Stimulated activated effector memory CD8-positive, alpha-beta T cell treated with anti-CD3 and anti-CD28 coated beads, Interleukin-12 subunit alpha, Interleukin-12 subunit beta, amount 100 ng/mL, for 72 hours (primary cell): Measurements from ENCODE around the gene CA14.

Experiments used
- ATAC-seq: fragments of 150-1000 bp; cut with Tn5 transposase; 2 replicates; pipeline ENCODE4 v1.10.0; 2021
- DNase-seq, 2 donors: peaks; one replicate each; pipeline ENCODE4 v3.0.0; 2021 to 2022; ENCODE audit warnings: low spot score in 2 of 2
- H3K27ac Mint-ChIP-seq: one replicate; pipeline ENCODE4 v1.8.0; 2022; ENCODE audit warnings: mild to moderate bottlenecking, mixed read lengths
- H3K36me3 Mint-ChIP-seq: one replicate; pipeline ENCODE4 v1.8.0; 2022; ENCODE audit warnings: mild to moderate bottlenecking, mixed read lengths
- H3K4me1 Mint-ChIP-seq: one replicate; pipeline ENCODE4 v1.8.0; 2022; ENCODE audit warnings: mixed read lengths
- H3K4me3 Mint-ChIP-seq: one replicate; pipeline ENCODE4 v1.8.0; 2022; ENCODE audit warnings: mild to moderate bottlenecking, mixed read lengths
- H3K9me3 Mint-ChIP-seq: one replicate; pipeline ENCODE4 v1.8.0; 2022; ENCODE audit warnings: mixed read lengths

CA14 gene

GRCh38 chr1:150261367-150261766 lies 3.8 kb downstream of the CA14 start:
- H3K4me1 Mint-ChIP-seq, result peaks cover under 1% of the 10 kb centered on the region
- H3K27ac Mint-ChIP-seq, result no peak overlapping the region
- ATAC-seq (no peak), DNase-seq (no peak)
- peaks cover 26% of the 10 kb centered on the region for H3K36me3 Mint-ChIP-seq
- no peak overlapping the region for H3K4me3 Mint-ChIP-seq
- no peaks in the 10 kb centered on the region for H3K9me3 Mint-ChIP-seq

GRCh38 chr1:150262388-150263320 lies 5.1 kb downstream of the CA14 start:
- H3K9me3 Mint-ChIP-seq, result no peaks in the 10 kb centered on the region
- no peak overlapping the region for H3K4me3 Mint-ChIP-seq
- peaks cover 38% of the 10 kb centered on the region for H3K36me3 Mint-ChIP-seq
- no peak overlapping the region for H3K27ac Mint-ChIP-seq
- DNase-seq, result no peak
- no peak for ATAC-seq
- peaks cover 11% of the 10 kb centered on the region for H3K4me1 Mint-ChIP-seq

- Mint-ChIP-seq H3K4me1 (peaks cover 20% of the 10 kb centered on the region), H3K9me3 (no peaks in the 10 kb centered on the region), H3K4me3 (no peak overlapping the region), H3K36me3 (peaks cover 47% of the 10 kb centered on the region), H3K27ac (no peak overlapping the region)
- DNase-seq (no peak), ATAC-seq (no peak)
Observed at GRCh38 chr1:150263549-150263948, 6.0 kb downstream of the CA14 start.

- ATAC-seq, result no peak
- H3K9me3 Mint-ChIP-seq, result no peaks in the 10 kb centered on the region
- peaks cover 29% of the 10 kb centered on the region for H3K4me1 Mint-ChIP-seq
- DNase-seq, result no peak
- H3K36me3 Mint-ChIP-seq, result peaks cover 48% of the 10 kb centered on the region
- peak overlapping the region; percentile 92 for H3K4me3 Mint-ChIP-seq
- H3K27ac Mint-ChIP-seq, result peak overlapping the region; percentile 98
Observed at GRCh38 chr1:150267896-150268295, 10.3 kb downstream of the CA14 start.

GRCh38 chr1:150268340-150268704 lies 10.7 kb downstream of the CA14 start:
- H3K4me1 Mint-ChIP-seq, result peaks cover 29% of the 10 kb centered on the region
- ATAC-seq, result peak; percentile 66
- peak overlapping the region; percentile 92 for H3K4me3 Mint-ChIP-seq
- peak; percentile 14 to 72 for DNase-seq
- H3K36me3 Mint-ChIP-seq, result peaks cover 48% of the 10 kb centered on the region
- peak overlapping the region; percentile 98 for H3K27ac Mint-ChIP-seq
- no peaks in the 10 kb centered on the region for H3K9me3 Mint-ChIP-seq

GRCh38 chr1:150268705-150269403 lies 11.3 kb downstream of the CA14 start, which contains the start of gene APH1A:
TSS of gene APH1A (minus strand) at chr1:150269016. CDS start at chr1:150268810, 206 bp downstream.
- peak within 1 kb of the TSS; percentile 98 for H3K27ac Mint-ChIP-seq
- DNase-seq, result peak; percentile 80 to 95
- H3K9me3 Mint-ChIP-seq, result no peaks in the 10 kb centered on the region
- peak within 1 kb of the TSS; percentile 92 for H3K4me3 Mint-ChIP-seq
- peaks cover 48% of the 10 kb centered on the region for H3K36me3 Mint-ChIP-seq
- peak; percentile 98 for ATAC-seq
- H3K4me1 Mint-ChIP-seq, result peaks cover 29% of the 10 kb centered on the region

GRCh38 chr1:150269451-150269850 lies 11.9 kb downstream of the CA14 start:
- Mint-ChIP-seq H3K4me3 (peak overlapping the region; percentile 92), H3K4me1 (peaks cover 29% of the 10 kb centered on the region), H3K9me3 (no peaks in the 10 kb centered on the region), H3K27ac (peak overlapping the region; percentile 98), H3K36me3 (peaks cover 47% of the 10 kb centered on the region)
- ATAC-seq (no peak), DNase-seq (no peak)

GRCh38 chr1:150271291-150271959 lies 13.9 kb downstream of the CA14 start:
- Mint-ChIP-seq H3K4me3 (no peak overlapping the region), H3K27ac (no peak overlapping the region), H3K36me3 (peaks cover 27% of the 10 kb centered on the region), H3K9me3 (no peaks in the 10 kb centered on the region), H3K4me1 (peaks cover 29% of the 10 kb centered on the region)
- DNase-seq, result no peak
- ATAC-seq, result no peak

GRCh38 chr1:150273311-150273710 lies 15.7 kb downstream of the CA14 start:
- Mint-ChIP-seq H3K4me1 (peaks cover 11% of the 10 kb centered on the region), H3K9me3 (no peaks in the 10 kb centered on the region), H3K27ac (no peak overlapping the region), H3K36me3 (peaks cover 9% of the 10 kb centered on the region), H3K4me3 (no peak overlapping the region)
- ATAC-seq (no peak), DNase-seq (no peak)

- H3K4me3 Mint-ChIP-seq, result peak overlapping the region; percentile 75
- peaks cover 30% of the 10 kb centered on the region for H3K4me1 Mint-ChIP-seq
- H3K27ac Mint-ChIP-seq, result peak overlapping the region; percentile 35
Observed at GRCh38 chr1:150280138-150280707, 22.6 kb downstream of the CA14 start.

GRCh38 chr1:150281221-150281757 lies 23.7 kb downstream of the CA14 start:
- H3K9me3 Mint-ChIP-seq, result no peaks in the 10 kb centered on the region
- peaks cover 30% of the 10 kb centered on the region for H3K4me1 Mint-ChIP-seq
- no peaks in the 10 kb centered on the region for H3K36me3 Mint-ChIP-seq
- ATAC-seq, result peak; percentile 67
- peak overlapping the region; percentile 75 for H3K4me3 Mint-ChIP-seq
- DNase-seq, result peak in 1 of 2 donors; percentile 76
- H3K27ac Mint-ChIP-seq, result peak overlapping the region; percentile 75

More at GRCh38 chr1:150280138-150280707, 22.6 kb downstream of the CA14 start:
- ATAC-seq (no peak), DNase-seq (no peak)
- H3K9me3 Mint-ChIP-seq, result no peaks in the 10 kb centered on the region
- H3K36me3 Mint-ChIP-seq, result no peaks in the 10 kb centered on the region

GRCh38 chr1:150281758-150282557 lies 24.4 kb downstream of the CA14 start, which contains the start of gene CIART:
TSS of gene CIART (plus strand) at chr1:150282554. CDS start at chr1:150283268, 714 bp downstream.
- H3K4me3 Mint-ChIP-seq, result peak within 1 kb of the TSS; percentile 75
- H3K27ac Mint-ChIP-seq, result peak within 1 kb of the TSS; percentile 75
- peak; percentile 96 for ATAC-seq
- peak; percentile 21 to 65 for DNase-seq
- H3K9me3 Mint-ChIP-seq, result no peaks in the 10 kb centered on the region
- peaks cover 30% of the 10 kb centered on the region for H3K4me1 Mint-ChIP-seq
- no peaks in the 10 kb centered on the region for H3K36me3 Mint-ChIP-seq

- no peak for DNase-seq
- Mint-ChIP-seq H3K36me3 (no peaks in the 10 kb centered on the region), H3K9me3 (no peaks in the 10 kb centered on the region), H3K4me3 (peak overlapping the region; percentile 75), H3K27ac (peak overlapping the region; percentile 75), H3K4me1 (peaks cover 30% of the 10 kb centered on the region)
- ATAC-seq, result no peak
Observed at GRCh38 chr1:150282558-150282958, 25.0 kb downstream of the CA14 start.

- H3K27ac Mint-ChIP-seq, result no peak overlapping the region
- H3K9me3 Mint-ChIP-seq, result no peaks in the 10 kb centered on the region
Observed at GRCh38 chr1:150283260-150283659, 25.7 kb downstream of the CA14 start.

More at GRCh38 chr1:150283260-150283659, 25.7 kb downstream of the CA14 start:
- no peak for ATAC-seq
- H3K36me3 Mint-ChIP-seq, result no peaks in the 10 kb centered on the region
- no peak for DNase-seq
- H3K4me3 Mint-ChIP-seq, result peak overlapping the region; percentile 75
- peaks cover 30% of the 10 kb centered on the region for H3K4me1 Mint-ChIP-seq
